ENCODE measurements around the gene CDH23. TPM values are rescaled to one million over a fixed set of nuclear protein-coding genes. Genes with fewer than 3 reads are reported as not detected.

The CDH23 gene
- polyA plus RNA-seq, 4 donors = 0.75 to 2.0 (median 1.3) TPM

DNA sequence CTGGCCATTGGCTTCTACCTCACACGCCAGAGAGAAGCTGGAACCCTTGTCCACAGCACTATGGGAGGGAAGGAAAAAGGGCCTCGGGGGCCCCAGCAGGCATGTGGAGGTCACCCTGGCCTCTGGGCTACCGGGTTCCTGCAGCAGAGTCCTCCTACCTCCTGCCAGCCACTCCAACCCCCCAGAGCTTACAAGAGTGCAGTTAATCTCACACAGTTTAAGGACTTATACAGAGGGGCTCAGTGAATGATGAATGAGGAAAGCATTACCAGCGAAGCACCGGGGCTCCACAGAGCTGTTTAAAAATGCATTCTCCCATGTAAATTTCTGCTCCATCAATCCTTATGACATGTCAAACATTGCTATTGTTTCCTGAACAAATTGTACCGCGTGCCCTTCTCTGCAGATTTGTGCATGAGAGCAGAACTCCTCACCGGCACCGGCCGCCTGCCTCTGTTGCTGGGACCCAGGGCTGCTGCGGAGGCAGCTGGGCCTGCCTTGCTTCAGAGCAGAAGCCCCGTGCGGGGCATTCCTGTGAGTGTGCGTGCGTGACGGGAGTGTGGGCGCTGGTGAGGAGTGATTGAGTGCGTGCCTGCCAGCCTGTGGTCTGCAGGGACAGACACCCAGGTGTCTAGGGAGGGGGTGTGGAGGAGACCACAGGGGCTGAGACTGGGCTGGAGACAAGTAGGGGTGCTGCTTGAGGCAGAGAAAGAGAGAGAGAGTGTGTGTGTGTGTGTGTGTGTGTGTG lies 270.1 kb downstream of the CDH23 start:
- DNase-seq (ENCODE audit: low read depth in 4 of 4, low spot score in 2 of 4) = peak in 2 of 4 donors; percentile 23 to 34

GRCh38 chr10:71667387-71667752 lies 270.6 kb downstream of the CDH23 start:
- DNase-seq (ENCODE audit: low read depth in 4 of 4, low spot score in 2 of 4) = no peak

- no peak for DNase-seq (ENCODE audit: low read depth in 4 of 4, low spot score in 2 of 4)
Measured at GRCh38 chr10:71671994-71672946, 275.6 kb downstream of the CDH23 start.

GRCh38 chr10:71675295-71675970 lies 278.7 kb downstream of the CDH23 start:
- DNase-seq (ENCODE audit: low read depth in 4 of 4, low spot score in 2 of 4) = no peak

DNA sequence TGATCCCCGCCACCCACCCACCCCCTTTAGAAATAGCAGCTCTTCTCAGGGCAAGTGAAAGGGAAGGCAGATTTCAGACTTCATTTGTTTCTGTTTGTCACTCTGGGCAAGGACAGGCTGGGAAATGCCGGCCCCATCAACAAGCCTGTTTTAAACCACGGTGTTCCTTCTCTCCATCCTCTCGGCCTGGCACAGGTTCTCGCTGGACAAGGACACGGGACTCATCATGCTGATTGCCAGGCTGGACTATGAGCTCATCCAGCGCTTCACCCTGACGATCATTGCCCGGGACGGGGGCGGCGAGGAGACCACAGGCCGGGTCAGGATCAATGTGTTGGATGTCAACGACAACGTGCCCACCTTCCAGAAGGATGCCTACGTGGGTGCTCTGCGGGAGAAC lies 280.5 kb downstream of the CDH23 start:
- no peak for DNase-seq (ENCODE audit: low read depth in 4 of 4, low spot score in 2 of 4)

DNA sequence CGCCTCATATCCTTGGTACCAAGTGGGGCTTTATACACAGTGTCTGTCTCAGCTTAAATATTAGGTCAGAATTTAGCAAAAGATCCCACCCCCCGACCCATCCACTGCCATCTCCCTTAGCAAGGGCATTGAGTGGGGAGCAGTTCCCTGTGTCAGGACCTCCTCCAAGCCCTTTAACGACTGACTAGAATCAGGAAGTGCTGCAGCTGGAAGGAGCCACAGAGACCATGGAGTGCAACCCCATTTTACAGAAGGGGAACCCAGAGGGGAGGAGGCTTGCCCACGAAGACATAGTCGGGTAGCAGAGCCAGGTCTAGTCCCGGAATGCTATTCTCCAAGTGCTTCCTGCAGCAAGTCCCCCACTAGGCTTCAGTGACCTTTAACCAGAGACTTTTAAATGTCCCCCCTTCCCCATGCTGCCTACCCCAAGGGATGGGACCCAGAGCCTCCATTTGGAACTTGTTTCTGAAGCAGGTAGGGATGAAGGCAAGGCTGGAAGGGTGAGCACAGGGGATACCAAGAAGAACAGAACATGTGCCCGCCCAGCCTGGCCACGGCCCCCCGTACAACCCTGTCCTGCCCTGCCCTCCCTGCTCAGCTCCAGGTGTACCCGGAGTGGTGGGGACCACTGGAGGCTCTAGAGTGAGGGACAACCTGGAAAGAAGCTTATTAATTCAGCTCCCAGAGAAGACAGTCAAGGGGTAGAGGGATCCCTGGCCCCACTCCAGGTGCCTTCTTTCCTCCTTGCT lies 281.5 kb downstream of the CDH23 start:
- no peak for DNase-seq (ENCODE audit: low read depth in 4 of 4, low spot score in 2 of 4)

- DNase-seq (ENCODE audit: low read depth in 4 of 4, low spot score in 2 of 4) = no peak
Measured at GRCh38 chr10:71679425-71679824, 282.7 kb downstream of the CDH23 start.

- no peak for DNase-seq (ENCODE audit: low read depth in 4 of 4, low spot score in 2 of 4)
Measured at GRCh38 chr10:71681977-71682376, 285.3 kb downstream of the CDH23 start.

DNA sequence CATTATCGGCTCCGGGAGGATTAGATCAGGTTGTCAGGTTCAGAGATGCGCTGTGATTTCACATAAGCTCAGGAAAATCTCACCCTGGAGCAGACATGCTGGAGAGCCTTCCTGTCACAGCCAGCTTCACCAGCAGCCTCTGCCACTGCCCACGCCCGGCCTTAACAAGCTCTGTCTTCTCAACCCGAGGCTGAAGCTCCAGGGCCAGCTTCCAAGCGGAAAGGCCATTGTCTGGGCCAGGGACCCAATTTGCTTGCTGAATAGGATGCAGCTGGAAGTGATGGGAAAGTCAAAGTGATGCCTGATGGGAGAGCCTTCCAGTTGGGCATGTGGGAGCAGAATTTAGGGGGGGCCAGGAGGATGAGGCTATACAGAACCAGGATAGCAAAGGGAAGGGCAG lies 286.6 kb downstream of the CDH23 start:
- no peak for DNase-seq (ENCODE audit: low read depth in 4 of 4, low spot score in 2 of 4)

GRCh38 chr10:71684356-71685173 lies 287.8 kb downstream of the CDH23 start:
- no peak for DNase-seq (ENCODE audit: low read depth in 4 of 4, low spot score in 2 of 4)

- DNase-seq (ENCODE audit: low read depth in 4 of 4, low spot score in 2 of 4) = no peak
Measured at GRCh38 chr10:71685554-71686232, 289.0 kb downstream of the CDH23 start.

- no peak for DNase-seq (ENCODE audit: low read depth in 4 of 4, low spot score in 2 of 4)
Measured at GRCh38 chr10:71687077-71687476, 290.4 kb downstream of the CDH23 start.

- DNase-seq (ENCODE audit: low read depth in 4 of 4, low spot score in 2 of 4) = no peak
Measured at GRCh38 chr10:71687480-71687879, 290.8 kb downstream of the CDH23 start.

GRCh38 chr10:71688256-71688655 lies 291.5 kb downstream of the CDH23 start:
- DNase-seq (ENCODE audit: low read depth in 4 of 4, low spot score in 2 of 4) = no peak

GRCh38 chr10:71690094-71690720 lies 293.5 kb downstream of the CDH23 start:
- DNase-seq (ENCODE audit: low read depth in 4 of 4, low spot score in 2 of 4) = no peak

DNA sequence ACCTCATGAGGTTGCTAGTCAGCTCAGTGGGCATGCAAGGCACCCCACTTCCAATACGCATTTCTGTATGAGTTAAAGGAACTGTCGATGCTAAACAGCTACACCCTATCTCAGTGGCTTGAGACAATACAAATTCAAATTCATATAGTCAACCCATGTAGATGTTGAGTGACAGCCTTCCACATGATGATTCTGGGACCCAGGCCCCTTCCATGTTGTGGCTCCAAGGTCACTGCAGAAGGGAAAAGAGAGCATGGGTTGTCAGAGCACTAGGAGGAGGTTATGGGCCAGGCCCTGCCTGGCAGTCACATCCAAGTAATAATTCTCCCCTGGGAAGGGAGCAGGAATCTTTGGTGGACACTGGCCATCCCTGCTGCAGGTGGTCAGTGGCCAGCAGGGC lies 294.7 kb downstream of the CDH23 start:
- DNase-seq (ENCODE audit: low read depth in 4 of 4, low spot score in 2 of 4) = no peak

DNA sequence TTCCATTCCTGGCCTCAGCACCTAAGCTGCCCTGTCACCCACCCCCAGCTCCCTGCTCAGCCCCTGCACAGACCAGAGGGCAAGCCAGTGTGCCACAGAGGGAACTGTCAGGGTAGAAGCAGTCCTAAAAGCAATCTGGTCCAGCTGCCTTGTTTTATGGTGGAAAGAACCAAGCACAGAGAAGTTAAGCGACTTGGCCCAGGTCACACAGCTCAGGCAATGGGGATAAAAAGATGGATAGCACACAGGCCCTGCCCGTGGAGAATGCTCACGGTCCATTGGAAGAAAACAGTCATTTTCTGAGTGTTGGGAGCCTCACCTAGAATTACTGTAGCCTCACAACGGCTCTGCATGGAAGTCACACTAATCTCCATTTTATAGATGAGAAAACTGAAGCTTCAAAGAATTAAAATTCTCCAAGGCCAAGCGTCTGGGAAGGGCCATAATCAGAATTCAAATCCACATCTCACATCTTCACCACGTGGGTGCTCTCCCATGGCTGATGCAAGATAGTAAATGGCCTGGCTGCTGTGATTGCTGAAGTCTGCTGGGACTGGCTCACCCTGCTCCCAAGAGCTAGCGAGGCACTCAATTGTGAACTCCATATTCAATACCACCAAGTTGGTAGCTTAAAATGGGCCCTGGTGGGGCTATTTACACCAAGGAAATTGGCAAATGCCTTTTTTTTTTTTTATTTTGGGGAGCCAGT lies 296.0 kb downstream of the CDH23 start:
- no peak for DNase-seq (ENCODE audit: low read depth in 4 of 4, low spot score in 2 of 4)

DNA sequence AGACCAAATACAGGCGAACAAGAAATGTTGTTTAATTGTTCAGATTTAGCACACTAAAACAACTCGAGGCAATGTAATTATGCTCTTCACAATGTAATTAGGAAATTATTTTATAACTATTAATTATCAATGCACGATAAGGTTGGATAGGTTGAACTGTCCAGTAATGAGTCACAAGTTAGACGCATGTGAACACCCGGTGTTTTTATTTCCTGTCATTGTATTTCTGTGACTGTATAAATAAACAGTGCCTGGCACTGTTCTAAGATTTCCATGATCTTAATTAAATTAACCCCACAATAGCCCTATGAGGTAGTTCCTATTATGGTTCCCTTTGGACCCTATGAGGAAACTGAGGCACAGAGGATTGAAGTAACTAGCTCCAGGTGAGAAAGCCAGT lies 296.7 kb downstream of the CDH23 start:
- no peak for DNase-seq (ENCODE audit: low read depth in 4 of 4, low spot score in 2 of 4)
